AG10803 (cell line): ENCODE data around the gene LMTK3.

Experiments used
- DNase-seq: peaks from one replicate; pipeline ENCODE4 v3.0.0; 2010; ENCODE audit warnings: low read depth
- H3K4me3 ChIP-seq: 2 replicates; pipeline ENCODE4 v1.5.1; 2011; ENCODE audit warnings: mild to moderate bottlenecking, low read length, control low read depth
- CTCF ChIP-seq: conservative IDR thresholded peaks from 2 replicates; pipeline ENCODE4 v1.5.1; 2011; ENCODE audit warnings: mild to moderate bottlenecking, low read length, control low read depth, inconsistent platforms

Gene LMTK3

GRCh38 chr19:48502350-48503018 is 9.2 kb downstream of the LMTK3 start:
- no peak for DNase-seq
- H3K4me3 ChIP-seq: no peak overlapping the region
- no peak for TF ChIP-seq CTCF

- H3K4me3 ChIP-seq: no peak overlapping the region
Measured at GRCh38 chr19:48501494-48502349, 9.9 kb downstream of the LMTK3 start.

GRCh38 chr19:48500830-48501493 is 10.7 kb downstream of the LMTK3 start:
- no peak overlapping the region for H3K4me3 ChIP-seq
- no peak for TF ChIP-seq CTCF
- DNase-seq: no peak

More at GRCh38 chr19:48501494-48502349, 9.9 kb downstream of the LMTK3 start:
- TF ChIP-seq CTCF: no peak
- no peak for DNase-seq

GRCh38 chr19:48499316-48500090 is 12.1 kb downstream of the LMTK3 start:
- no peak for DNase-seq
- no peak overlapping the region for H3K4me3 ChIP-seq
- no peak for TF ChIP-seq CTCF

- DNase-seq: no peak
- no peak for TF ChIP-seq CTCF
- no peak overlapping the region for H3K4me3 ChIP-seq
Measured at GRCh38 chr19:48498595-48499311, 12.9 kb downstream of the LMTK3 start.
